Measurements from ENCODE around the gene PPP2R5C. TPM values are rescaled to one million over a fixed set of nuclear protein-coding genes. Genes with fewer than 3 reads are reported as not detected.
"Not testable (repeated sequence)": the region's sequence is repeated elsewhere in the genome, so short reads cannot be mapped to it uniquely, and the experiment has no call there.

PPP2R5C gene
- total RNA-seq, 1 donor from 2014 or later = 134 TPM

- Mint-ChIP-seq H3K27me3 (ENCODE audit: low read depth) (peaks cover 17% of the 10 kb centered on the region), H3K27ac (ENCODE audit: unreplicated experiment) (no peak overlapping the region), H3K9me3 (peaks cover 16% of the 10 kb centered on the region), H3K36me3 (ENCODE audit: low read depth) (peaks cover 6% of the 10 kb centered on the region), H3K4me3 (no peak overlapping the region), H3K4me1 (no peaks in the 10 kb centered on the region)
- no peak for DNase-seq (ENCODE audit: low read depth, low spot score)
- no peak for TF ChIP-seq CTCF (conservative IDR thresholded peaks at IDR 0.05)
Observed at GRCh38 chr14:101739446-101740141, 21.9 kb upstream of the PPP2R5C start.

GRCh38 chr14:101740981-101741380, 20.5 kb upstream of the PPP2R5C start:
- no peak for DNase-seq (ENCODE audit: low read depth, low spot score)
- Mint-ChIP-seq H3K27ac (ENCODE audit: unreplicated experiment) (no peak overlapping the region), H3K9me3 (peaks cover 16% of the 10 kb centered on the region), H3K27me3 (ENCODE audit: low read depth) (peaks cover 24% of the 10 kb centered on the region), H3K36me3 (ENCODE audit: low read depth) (peaks cover 6% of the 10 kb centered on the region), H3K4me1 (no peaks in the 10 kb centered on the region), H3K4me3 (no peak overlapping the region)
- no peak for TF ChIP-seq CTCF (conservative IDR thresholded peaks at IDR 0.05)

- no peak for DNase-seq (ENCODE audit: low read depth, low spot score)
- no peak overlapping the region for H3K27ac Mint-ChIP-seq (ENCODE audit: unreplicated experiment)
- H3K9me3 Mint-ChIP-seq = peaks cover 20% of the 10 kb centered on the region
Observed at GRCh38 chr14:101743701-101744100, 17.8 kb upstream of the PPP2R5C start.

GRCh38 chr14:101744382-101744781, 17.1 kb upstream of the PPP2R5C start:
- not testable (repeated sequence) for H3K36me3 Mint-ChIP-seq (ENCODE audit: low read depth); H3K4me3 Mint-ChIP-seq; DNase-seq (ENCODE audit: low read depth, low spot score); H3K27ac Mint-ChIP-seq (ENCODE audit: unreplicated experiment); H3K4me1 Mint-ChIP-seq
- Mint-ChIP-seq H3K27me3 (ENCODE audit: low read depth) (peaks cover 57% of the 10 kb centered on the region), H3K9me3 (peaks cover 20% of the 10 kb centered on the region)

More at GRCh38 chr14:101743701-101744100, 17.8 kb upstream of the PPP2R5C start:
- TF ChIP-seq CTCF (conservative IDR thresholded peaks at IDR 0.05) = no peak
- no peak overlapping the region for H3K4me3 Mint-ChIP-seq
- no peaks in the 10 kb centered on the region for H3K4me1 Mint-ChIP-seq
- H3K36me3 Mint-ChIP-seq (ENCODE audit: low read depth) = peaks cover 6% of the 10 kb centered on the region
- peaks cover 50% of the 10 kb centered on the region for H3K27me3 Mint-ChIP-seq (ENCODE audit: low read depth)

- peaks cover 10% of the 10 kb centered on the region for H3K9me3 Mint-ChIP-seq
- H3K27ac Mint-ChIP-seq (ENCODE audit: unreplicated experiment) = not testable (repeated sequence)
Observed at GRCh38 chr14:101749756-101750155, 11.8 kb upstream of the PPP2R5C start.

GRCh38 chr14:101754893-101755292, 6.6 kb upstream of the PPP2R5C start:
- TF ChIP-seq CTCF (conservative IDR thresholded peaks at IDR 0.05) = no peak
- peaks cover 6% of the 10 kb centered on the region for H3K9me3 Mint-ChIP-seq
- no peak for DNase-seq (ENCODE audit: low read depth, low spot score)

More at GRCh38 chr14:101749756-101750155, 11.8 kb upstream of the PPP2R5C start:
- H3K4me1 Mint-ChIP-seq; H3K4me3 Mint-ChIP-seq; H3K36me3 Mint-ChIP-seq (ENCODE audit: low read depth); DNase-seq (ENCODE audit: low read depth, low spot score): not testable (repeated sequence)
- peaks cover 72% of the 10 kb centered on the region for H3K27me3 Mint-ChIP-seq (ENCODE audit: low read depth)

More at GRCh38 chr14:101754893-101755292, 6.6 kb upstream of the PPP2R5C start:
- Mint-ChIP-seq H3K4me3 (no peak overlapping the region), H3K27ac (ENCODE audit: unreplicated experiment) (no peak overlapping the region), H3K4me1 (peaks cover 1% of the 10 kb centered on the region), H3K36me3 (ENCODE audit: low read depth) (no peaks in the 10 kb centered on the region), H3K27me3 (ENCODE audit: low read depth) (peaks cover 35% of the 10 kb centered on the region)

Measured in neural crest cell (in vitro differentiated cells).